GM12875 (cell line): ENCODE results near the gene MINDY4.

Experiments
- H3K4me3 ChIP-seq: one replicate; pipeline ENCODE4 v1.5.1; 2011; ENCODE audit warnings: low read depth, low read length, control low read depth
- CTCF ChIP-seq: IDR thresholded peaks from 2 replicates; pipeline ENCODE4 v1.5.1; 2011; ENCODE audit warnings: low read depth, mild to moderate bottlenecking, control low read depth, inconsistent platforms, low read length, moderate library complexity, borderline replicate concordance; ENCODE audit not compliant: insufficient read depth

MINDY4 gene

GRCh38 chr7:30869794-30870611 is 98.8 kb downstream of the MINDY4 start:
- no peak for TF ChIP-seq CTCF
- H3K4me3 ChIP-seq = no peak overlapping the region

- TF ChIP-seq CTCF = no peak
- H3K4me3 ChIP-seq = no peak overlapping the region
Measured at GRCh38 chr7:30870821-30871518, 99.8 kb downstream of the MINDY4 start.

GRCh38 chr7:30871655-30872054 is 100.4 kb downstream of the MINDY4 start:
- no peak overlapping the region for H3K4me3 ChIP-seq
- no peak for TF ChIP-seq CTCF

GRCh38 chr7:30873207-30873606 is 102.0 kb downstream of the MINDY4 start:
- no peak for TF ChIP-seq CTCF
- no peak overlapping the region for H3K4me3 ChIP-seq

- no peak for TF ChIP-seq CTCF
- H3K4me3 ChIP-seq = no peak overlapping the region
Measured at GRCh38 chr7:30873656-30874055, 102.4 kb downstream of the MINDY4 start.

- no peak overlapping the region for H3K4me3 ChIP-seq
- TF ChIP-seq CTCF = no peak
Measured at GRCh38 chr7:30874656-30875302, 103.6 kb downstream of the MINDY4 start.
